HEK293 (cell line): ENCODE results near the gene ATXN7.

ENCODE experiments used
- CTCF ChIA-PET: fragments of 350-600 bp; formaldehyde crosslinking; extraction: SDS; loops from one replicate; lab custom pipeline; 2021; ENCODE audit warnings: antibody characterized with exemption; lab: Yijun Ruan, JAX
- POLR2A ChIA-PET: fragments of 300-600 bp; formaldehyde crosslinking; extraction: SDS; loops from one replicate; lab custom pipeline; 2020; ENCODE audit warnings: antibody characterized with exemption, inconsistent platforms; lab: Yijun Ruan, JAX
- H3K27ac ChIP-seq: fragments of 200-500 bp; sonication (Bioruptor generic); 2 replicates; pipeline ENCODE4 v1.5.1; 2014; ENCODE audit warnings: low read depth, low read length, control low read depth, inconsistent platforms; ENCODE audit errors: extremely low read depth
- H3K36me3 ChIP-seq, 2 experiments: fragments of 200-500 bp in 1 of 2; sonication (Bioruptor generic) in 1 of 2; 1 replicate in 1 of 2; 2 replicates in 1 of 2; pipeline ENCODE4 v1.5.1; 2014 to 2017; ENCODE audit warnings: inconsistent platforms in 2 of 2, low read length in 2 of 2; ENCODE audit not compliant: control insufficient read depth in 2 of 2, insufficient read depth in 1 of 2
- H3K4me1 ChIP-seq: fragments of 200-500 bp; sonication (Bioruptor generic); 2 replicates; pipeline ENCODE4 v1.5.1; 2014; ENCODE audit warnings: mild to moderate bottlenecking, low read length, inconsistent platforms; ENCODE audit not compliant: control insufficient read depth, insufficient read depth
- H3K4me3 ChIP-seq: 2 replicates; pipeline ENCODE4 v1.5.1; 2011; ENCODE audit warnings: low read depth, mild to moderate bottlenecking, control low read depth, low read length, moderate library complexity
- H3K9me3 ChIP-seq: fragments of 200-500 bp; sonication (Bioruptor generic); 2 replicates; pipeline ENCODE4 v1.5.1; 2014; ENCODE audit warnings: low read depth, low read length, inconsistent platforms; ENCODE audit not compliant: control insufficient read depth, insufficient read depth
- CTCF ChIP-seq: fragments of 450-650 bp; formaldehyde crosslinking; IDR thresholded peaks from 2 replicates; pipeline ENCODE4 v1.5.1; 2016; ENCODE audit warnings: missing biosample characterization, missing genetic modification characterization
- MZF1 ChIP-seq: fragments of 450-650 bp; formaldehyde crosslinking; IDR thresholded peaks from 2 replicates; pipeline ENCODE4 v1.5.1; 2017; ENCODE audit warnings: missing biosample characterization, missing genetic modification characterization, borderline replicate concordance
- ZFP69B ChIP-seq: fragments of 450-650 bp; formaldehyde crosslinking; IDR thresholded peaks from 2 replicates; pipeline ENCODE4 v1.5.1; 2016; ENCODE audit warnings: missing biosample characterization, missing genetic modification characterization
- ZIC2 ChIP-seq: fragments of 450-650 bp; formaldehyde crosslinking; IDR thresholded peaks from 2 replicates; pipeline ENCODE4 v1.5.1; 2016; ENCODE audit warnings: missing biosample characterization, missing genetic modification characterization
- ZNF114 ChIP-seq: fragments of 450-650 bp; formaldehyde crosslinking; IDR thresholded peaks from 2 replicates; pipeline ENCODE4 v1.5.0; 2017; ENCODE audit warnings: missing biosample characterization, missing genetic modification characterization
- ZNF121 ChIP-seq: fragments of 450-650 bp; formaldehyde crosslinking; IDR thresholded peaks from 2 replicates; pipeline ENCODE4 v1.5.1; 2016; ENCODE audit warnings: missing biosample characterization, missing genetic modification characterization
- ZNF148 ChIP-seq: fragments of 450-650 bp; formaldehyde crosslinking; IDR thresholded peaks from 2 replicates; pipeline ENCODE4 v1.5.0; 2017; ENCODE audit warnings: missing biosample characterization, missing genetic modification characterization, borderline replicate concordance
- ZNF155 ChIP-seq: fragments of 450-650 bp; formaldehyde crosslinking; IDR thresholded peaks from 2 replicates; pipeline ENCODE4 v1.5.1; 2016; ENCODE audit warnings: missing biosample characterization, missing genetic modification characterization
- ZNF24 ChIP-seq: fragments of 450-650 bp; formaldehyde crosslinking; IDR thresholded peaks from 2 replicates; pipeline ENCODE4 v1.5.1; 2016; ENCODE audit warnings: missing biosample characterization, missing genetic modification characterization
- ZNF280D ChIP-seq: fragments of 450-650 bp; formaldehyde crosslinking; IDR thresholded peaks from 2 replicates; pipeline ENCODE4 v1.5.1; 2016; ENCODE audit warnings: missing biosample characterization, missing genetic modification characterization
- ZNF391 ChIP-seq: fragments of 450-650 bp; formaldehyde crosslinking; IDR thresholded peaks from 2 replicates; pipeline ENCODE4 v1.5.1; 2016; ENCODE audit warnings: low read depth, missing biosample characterization, missing genetic modification characterization, borderline replicate concordance
- ZNF558 ChIP-seq: fragments of 450-650 bp; formaldehyde crosslinking; IDR thresholded peaks from 2 replicates; pipeline ENCODE4 v1.5.1; 2016; ENCODE audit warnings: missing biosample characterization, missing genetic modification characterization
- ZNF670 ChIP-seq: fragments of 450-650 bp; formaldehyde crosslinking; IDR thresholded peaks from 2 replicates; pipeline ENCODE4 v1.5.1; 2016; ENCODE audit warnings: missing biosample characterization, missing genetic modification characterization, low read depth
- ZNF701 ChIP-seq: fragments of 450-650 bp; formaldehyde crosslinking; IDR thresholded peaks from 2 replicates; pipeline ENCODE4 v1.5.1; 2016; ENCODE audit warnings: missing biosample characterization, missing genetic modification characterization
- ZNF776 ChIP-seq: fragments of 450-650 bp; formaldehyde crosslinking; IDR thresholded peaks from 2 replicates; pipeline ENCODE4 v1.5.0; 2017; ENCODE audit warnings: missing biosample characterization, missing genetic modification characterization, borderline replicate concordance
- TF ChIP-seq, protein P1 (sequence below): fragments of 450-650 bp; formaldehyde crosslinking; IDR thresholded peaks from 2 replicates; pipeline ENCODE4 v1.5.1; 2017; ENCODE audit warnings: missing biosample characterization, mild to moderate bottlenecking, missing genetic modification characterization, moderate library complexity
- TF ChIP-seq, protein P2 (sequence below): fragments of 450-650 bp; formaldehyde crosslinking; IDR thresholded peaks from 2 replicates; pipeline ENCODE4 v1.5.1; 2017; ENCODE audit warnings: missing biosample characterization, missing genetic modification characterization

ATXN7 gene

DNA sequence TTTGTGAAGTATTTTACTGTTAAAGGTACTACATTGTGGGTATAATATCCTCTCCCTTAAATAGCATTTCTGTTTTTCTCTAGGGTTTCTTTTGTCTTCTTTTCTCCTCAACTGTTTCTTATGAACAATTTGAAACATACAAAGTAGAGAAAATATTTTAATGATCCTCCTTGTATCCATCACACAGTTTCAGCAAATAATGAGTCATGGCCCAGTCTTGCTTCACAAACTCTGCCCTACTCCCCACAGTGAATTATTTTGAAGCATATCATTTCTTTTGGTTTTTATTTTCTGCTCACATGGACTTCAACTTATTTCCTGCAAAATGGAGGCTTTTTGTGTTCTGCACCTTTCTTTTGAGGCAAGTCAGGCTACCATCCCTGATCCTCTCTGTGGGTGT lies 54.7 kb downstream of the ATXN7 start (continued):
- TF ChIP-seq ZNF280D (no peak), ZIC2 (no peak), CTCF (tag by site-specific recombination) (no peak)
- TF ChIP-seq, all 188 proteins: peak for 0

DNA sequence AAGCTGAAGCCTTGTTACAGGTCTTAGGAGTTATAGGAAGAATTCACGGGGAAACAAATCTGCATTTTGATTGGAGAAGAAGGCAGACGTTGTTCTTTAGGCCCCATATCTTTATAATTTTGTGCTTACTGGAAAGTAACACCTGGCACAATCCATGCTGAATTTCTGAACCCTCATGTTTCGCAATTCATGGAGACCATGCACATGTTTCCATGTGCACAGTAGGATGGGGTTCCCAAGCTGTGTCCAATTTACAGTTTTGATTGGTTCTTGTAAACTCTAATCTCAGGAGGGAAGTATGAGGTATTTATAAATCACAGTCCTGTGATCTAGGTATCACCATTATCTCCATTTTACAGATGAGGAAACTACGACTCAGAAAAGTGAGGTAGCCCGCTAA lies 56.3 kb downstream of the ATXN7 start:
- no peaks in the 10 kb centered on the region for H3K4me1 ChIP-seq
- H3K27ac ChIP-seq = no peak overlapping the region
- ChIA-PET POLR2A (no interaction called here), CTCF (interaction anchor here (1.1 kb wide), 1 partner anchor 74 kb away, joined by 3 read pairs; no protein-coding TSS in a partner anchor)
- no peak overlapping the region for H3K4me3 ChIP-seq
- TF ChIP-seq ZNF701 (tag by site-specific recombination) (no peak), ZNF776 (no peak)
- no peaks in the 10 kb centered on the region for H3K9me3 ChIP-seq
- H3K36me3 ChIP-seq = peaks cover 6 to 69% of the 10 kb centered on the region in 2 experiments

DNA sequence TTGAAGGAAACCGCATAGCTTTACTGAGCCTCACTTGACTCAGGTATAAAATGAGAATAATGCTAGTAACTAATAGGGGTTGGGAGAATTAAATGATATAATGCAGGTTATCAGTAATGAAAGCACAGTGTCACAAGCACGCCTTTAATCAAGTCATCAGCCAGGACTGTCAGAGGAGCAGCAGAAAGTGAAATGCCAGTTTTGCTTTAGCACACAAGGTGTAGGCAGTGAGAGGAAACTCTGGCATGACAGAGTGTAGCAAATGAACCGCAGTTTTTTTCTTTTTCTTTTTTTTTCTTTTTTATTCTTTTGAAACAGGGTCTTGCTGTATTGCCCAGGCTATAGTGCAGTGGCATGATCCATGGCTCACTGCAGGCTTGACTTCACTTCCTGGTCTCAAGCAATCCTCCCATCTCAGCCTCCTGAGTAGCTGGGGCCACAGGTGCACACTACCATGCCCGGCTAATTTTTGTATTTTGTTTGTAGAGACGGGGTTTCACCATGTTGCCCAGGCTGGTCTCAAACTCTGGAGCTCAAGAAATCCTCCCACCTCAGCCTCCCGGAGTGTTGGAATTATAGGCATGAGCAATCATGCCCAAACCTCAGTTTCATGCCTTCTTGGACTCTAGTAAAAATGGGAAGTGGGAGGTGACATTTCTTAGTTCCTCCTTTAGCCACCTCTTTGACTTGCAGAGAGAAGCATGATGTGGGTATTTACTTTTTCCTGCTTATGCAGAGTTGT lies 58.2 kb downstream of the ATXN7 start:
- Histone ChIP-seq H3K4me1 (no peaks in the 10 kb centered on the region), H3K9me3 (no peaks in the 10 kb centered on the region), H3K36me3 (peaks cover 3 to 67% of the 10 kb centered on the region in 2 experiments; a peak in 1 of 3 replicates), H3K27ac (no peak overlapping the region), H3K4me3 (no peak overlapping the region)
- TF ChIP-seq ZNF121 (tag by site-specific recombination) = peak; percentile 31; the same call in 1 of the 2 replicates
- no peak for TF ChIP-seq ZNF114 (tag by site-specific recombination)
- CTCF ChIA-PET = no interaction called here
- POLR2A ChIA-PET = no interaction called here

- peaks cover 3 to 60% of the 10 kb centered on the region in 2 experiments; a peak in 1 of 3 replicates for H3K36me3 ChIP-seq
- no peak overlapping the region for H3K27ac ChIP-seq
- no peaks in the 10 kb centered on the region for H3K9me3 ChIP-seq
- no peak overlapping the region for H3K4me3 ChIP-seq
- POLR2A ChIA-PET = no interaction called here
- CTCF ChIA-PET = no interaction called here
- no peaks in the 10 kb centered on the region for H3K4me1 ChIP-seq
- TF ChIP-seq ZFP69B (no peak), ZNF558 (tag by site-specific recombination) (no peak), ZIC2 (no peak), ZNF391 (tag by site-specific recombination) (no peak), MZF1 (tag by site-specific recombination) (no peak), ZNF148 (tag by site-specific recombination) (no peak), ZNF670 (tag by site-specific recombination) (no peak), ZNF701 (tag by site-specific recombination) (no peak), ZNF155 (tag by site-specific recombination) (no peak), ZNF24 (tag by site-specific recombination) (no peak)
- TF ChIP-seq, protein P1, sequence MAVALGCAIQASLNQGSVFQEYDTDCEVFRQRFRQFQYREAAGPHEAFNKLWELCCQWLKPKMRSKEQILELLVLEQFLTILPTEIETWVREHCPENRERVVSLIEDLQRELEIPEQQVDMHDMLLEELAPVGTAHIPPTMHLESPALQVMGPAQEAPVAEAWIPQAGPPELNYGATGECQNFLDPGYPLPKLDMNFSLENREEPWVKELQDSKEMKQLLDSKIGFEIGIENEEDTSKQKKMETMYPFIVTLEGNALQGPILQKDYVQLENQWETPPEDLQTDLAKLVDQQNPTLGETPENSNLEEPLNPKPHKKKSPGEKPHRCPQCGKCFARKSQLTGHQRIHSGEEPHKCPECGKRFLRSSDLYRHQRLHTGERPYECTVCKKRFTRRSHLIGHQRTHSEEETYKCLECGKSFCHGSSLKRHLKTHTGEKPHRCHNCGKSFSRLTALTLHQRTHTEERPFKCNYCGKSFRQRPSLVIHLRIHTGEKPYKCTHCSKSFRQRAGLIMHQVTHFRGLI (tag by site-specific recombination) = no peak
- TF ChIP-seq, protein P2, sequence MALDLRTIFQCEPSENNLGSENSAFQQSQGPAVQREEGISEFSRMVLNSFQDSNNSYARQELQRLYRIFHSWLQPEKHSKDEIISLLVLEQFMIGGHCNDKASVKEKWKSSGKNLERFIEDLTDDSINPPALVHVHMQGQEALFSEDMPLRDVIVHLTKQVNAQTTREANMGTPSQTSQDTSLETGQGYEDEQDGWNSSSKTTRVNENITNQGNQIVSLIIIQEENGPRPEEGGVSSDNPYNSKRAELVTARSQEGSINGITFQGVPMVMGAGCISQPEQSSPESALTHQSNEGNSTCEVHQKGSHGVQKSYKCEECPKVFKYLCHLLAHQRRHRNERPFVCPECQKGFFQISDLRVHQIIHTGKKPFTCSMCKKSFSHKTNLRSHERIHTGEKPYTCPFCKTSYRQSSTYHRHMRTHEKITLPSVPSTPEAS = no peak
Observed at GRCh38 chr3:63922491-63923199, 59.0 kb downstream of the ATXN7 start.
